Measurements from ENCODE around the gene CAP2.
"Not testable (repeated sequence)": the region's sequence is repeated elsewhere in the genome, so short reads cannot be mapped to it uniquely, and the experiment has no call there.

CAP2 gene

DNA sequence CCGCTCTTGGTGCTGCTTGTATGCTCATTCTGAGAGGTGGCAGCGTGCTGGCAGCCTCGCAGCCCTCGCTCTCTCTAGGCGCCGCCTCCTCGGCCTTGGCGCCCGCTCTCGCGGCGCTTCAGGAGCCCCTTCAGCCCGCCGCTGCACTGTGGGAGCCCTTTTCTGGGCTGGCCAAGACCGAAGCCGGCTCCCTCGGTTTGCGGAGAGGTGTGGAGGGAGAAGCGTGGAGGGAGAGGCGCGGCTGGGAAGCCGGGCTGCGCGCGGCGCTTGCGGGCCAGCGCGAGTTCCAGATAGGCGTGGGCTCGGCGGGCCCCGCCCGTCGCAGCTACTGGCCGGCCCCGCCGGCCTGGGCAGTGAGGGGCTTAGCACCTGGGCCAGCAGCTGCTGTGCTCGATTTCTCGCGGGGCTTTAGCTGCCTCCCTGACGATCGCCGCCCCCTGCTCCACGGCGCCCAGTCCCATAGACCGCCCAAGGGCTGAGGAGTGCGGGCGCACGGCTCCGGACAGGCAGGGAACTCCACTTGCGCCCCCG, 187.2 kb downstream of the CAP2 start:
- peak; percentile 75 for DNase-seq (ENCODE audit: low read depth, low spot score)

DNA sequence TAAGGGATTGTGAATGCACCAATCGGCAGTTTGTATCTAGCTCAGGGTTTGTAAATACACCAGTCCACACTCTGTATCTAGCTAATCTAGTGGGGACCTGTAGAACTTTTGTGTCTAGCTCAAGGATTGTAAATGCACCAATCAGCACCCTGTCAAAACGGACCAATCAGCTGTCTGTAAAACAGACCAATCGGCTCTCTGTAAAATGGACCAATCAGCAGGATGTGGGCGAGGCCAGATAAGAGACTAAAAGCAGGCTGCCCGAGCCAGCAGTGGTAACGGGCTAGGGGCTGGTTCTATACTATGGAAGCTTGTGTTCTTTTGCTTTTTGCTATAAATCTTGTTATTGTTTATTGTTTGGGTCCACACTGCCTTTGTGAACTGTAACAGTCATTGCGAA, 187.9 kb downstream of the CAP2 start:
- not testable (repeated sequence) for DNase-seq (ENCODE audit: low read depth, low spot score)

DNA sequence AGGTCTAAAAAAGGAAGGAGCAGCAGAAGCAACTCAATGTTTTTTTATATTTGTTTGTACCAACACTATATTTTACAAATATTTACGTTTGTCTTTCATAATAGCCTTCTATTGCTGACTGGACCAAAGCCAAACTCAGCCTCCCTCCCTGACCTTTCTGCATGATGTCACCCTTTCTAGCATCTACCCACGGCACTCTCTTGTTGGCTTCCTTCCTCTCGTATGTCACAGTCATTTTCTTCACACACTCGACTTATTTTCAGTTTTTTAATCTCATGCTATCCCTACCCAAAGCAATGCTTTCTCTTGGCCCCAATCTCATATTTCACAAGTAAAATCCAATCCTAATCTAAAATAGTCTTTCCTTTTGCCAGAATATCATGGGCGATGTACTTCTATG, 190.4 kb downstream of the CAP2 start:
- no peak for DNase-seq (ENCODE audit: low read depth, low spot score)

DNA sequence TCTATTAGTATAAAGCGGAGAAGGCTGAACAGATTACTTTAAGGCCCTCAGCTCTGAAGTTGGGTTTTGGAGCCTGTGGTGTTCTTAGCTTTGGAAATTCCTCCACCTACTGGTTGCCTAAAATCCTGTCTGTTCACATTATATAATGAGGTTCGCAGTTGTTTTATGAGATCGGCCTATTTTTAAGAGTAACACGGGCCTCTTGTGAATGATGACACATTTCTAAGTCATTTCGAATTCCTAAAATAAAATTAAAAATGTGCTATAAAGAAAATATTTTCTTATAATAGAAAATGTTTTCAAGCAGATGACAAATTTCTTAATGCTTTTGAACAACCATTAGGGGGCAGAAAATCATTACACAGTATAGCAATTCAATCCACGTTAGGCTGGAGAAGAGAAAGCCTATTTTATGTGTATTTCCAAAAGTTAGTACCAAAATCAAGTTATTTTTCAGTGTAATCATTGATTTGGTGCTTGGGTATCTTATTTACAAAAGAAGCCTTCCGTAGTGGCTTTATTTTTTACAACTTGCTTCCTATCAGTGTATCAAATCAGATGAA, 190.9 kb downstream of the CAP2 start:
- DNase-seq (ENCODE audit: low read depth, low spot score), result peak; percentile 84

DNA sequence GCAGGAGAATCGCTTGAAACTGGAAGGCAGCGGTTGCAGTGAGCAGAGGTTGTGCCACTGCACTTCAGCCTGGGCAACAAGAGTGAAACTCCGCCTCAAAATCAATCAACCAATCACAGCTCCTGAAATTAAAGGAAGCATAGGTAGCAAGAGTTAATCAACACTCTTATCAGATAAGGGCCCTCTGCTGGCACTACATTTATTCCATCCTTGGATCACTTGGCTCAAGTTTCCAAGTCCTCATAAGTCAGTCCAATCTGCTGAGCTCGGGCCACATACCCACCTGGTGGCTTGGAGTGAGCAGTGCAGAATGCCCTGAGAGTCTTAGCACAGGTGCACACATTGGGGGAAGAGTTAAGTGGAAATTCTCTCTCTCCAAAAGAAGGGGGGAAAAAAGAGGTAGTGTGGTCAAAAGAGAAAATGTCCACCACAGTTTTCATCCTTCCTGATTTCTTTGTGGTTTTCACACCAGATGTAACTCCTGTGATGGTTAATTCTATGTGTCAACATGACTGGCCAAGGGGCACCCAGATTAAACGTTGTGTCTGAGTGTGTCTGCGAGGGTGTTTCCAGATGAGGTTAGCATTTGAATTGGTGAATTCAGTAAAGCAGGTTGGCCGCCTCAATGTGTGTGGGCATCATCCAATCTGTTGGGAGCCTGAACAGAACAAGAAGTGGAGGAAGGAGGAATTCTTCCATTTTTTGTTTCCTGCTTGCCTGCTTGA, 192.5 kb downstream of the CAP2 start:
- DNase-seq (ENCODE audit: low read depth, low spot score), result peak; percentile 11

DNA sequence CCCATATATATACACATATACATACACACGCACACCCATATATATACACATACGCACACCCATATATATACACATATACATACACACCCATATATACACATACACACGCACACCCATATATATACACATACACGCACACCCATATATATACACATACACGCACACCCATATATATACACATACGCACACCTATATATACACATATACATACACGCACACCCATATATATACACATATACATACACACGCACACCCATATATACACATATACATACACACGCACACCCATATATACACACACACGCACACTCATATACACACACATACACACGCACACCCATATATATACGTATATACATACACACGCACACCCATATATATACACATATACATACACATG, 193.2 kb downstream of the CAP2 start:
- DNase-seq (ENCODE audit: low read depth, low spot score), result not testable (repeated sequence)

DNA sequence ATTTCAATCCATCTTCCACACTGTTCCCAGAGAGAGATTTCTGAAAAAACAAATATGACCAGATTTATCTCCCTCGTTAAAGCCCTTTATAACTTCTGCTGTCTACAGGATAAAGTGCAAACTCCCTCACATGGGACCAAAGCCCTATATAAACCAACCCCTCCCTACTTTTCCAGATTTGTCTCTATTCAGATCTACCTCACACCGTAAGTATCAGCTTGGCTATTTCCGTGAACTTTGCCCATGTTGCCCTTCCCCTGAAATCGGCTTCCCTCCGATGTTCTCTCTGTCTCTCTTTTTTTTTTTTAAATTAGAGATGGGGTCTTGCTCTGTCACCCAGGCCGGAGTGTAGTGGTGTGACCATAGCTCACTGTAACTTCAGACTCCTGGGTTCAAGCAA, 194.6 kb downstream of the CAP2 start:
- DNase-seq (ENCODE audit: low read depth, low spot score), result no peak

DNA sequence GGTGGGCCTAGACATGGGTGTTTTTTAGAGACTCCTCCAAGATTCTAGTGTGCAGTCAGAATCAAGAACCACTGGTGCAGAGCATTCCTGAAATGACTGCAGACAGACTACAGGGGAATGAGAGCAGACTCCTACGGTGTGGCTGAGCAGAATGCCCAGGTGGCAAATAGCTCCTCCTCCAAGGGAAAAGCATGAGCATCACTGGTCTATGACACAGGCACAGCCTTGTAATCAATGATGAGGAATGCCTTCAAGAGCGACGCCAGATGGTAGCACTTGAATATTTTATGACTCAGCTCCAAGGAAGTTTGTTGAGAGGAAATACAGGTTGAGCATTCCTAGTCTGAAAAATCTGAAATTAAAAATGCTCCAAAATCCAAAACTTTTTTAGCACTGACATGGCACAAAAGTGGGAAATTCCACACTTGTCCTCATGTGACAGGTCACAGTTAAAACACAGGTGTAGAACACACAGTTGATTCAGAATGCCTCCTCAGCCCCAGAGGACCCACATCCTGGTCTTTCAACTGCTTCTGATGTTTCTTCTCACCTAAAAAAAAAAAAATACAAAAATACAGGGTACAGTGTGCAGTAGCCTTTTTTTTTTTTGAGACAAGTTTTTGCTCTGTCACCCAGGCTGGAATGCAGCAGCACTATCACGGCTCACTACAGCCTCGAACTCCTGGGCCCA, 196.2 kb downstream of the CAP2 start:
- DNase-seq (ENCODE audit: low read depth, low spot score), result peak; percentile 88

DNA sequence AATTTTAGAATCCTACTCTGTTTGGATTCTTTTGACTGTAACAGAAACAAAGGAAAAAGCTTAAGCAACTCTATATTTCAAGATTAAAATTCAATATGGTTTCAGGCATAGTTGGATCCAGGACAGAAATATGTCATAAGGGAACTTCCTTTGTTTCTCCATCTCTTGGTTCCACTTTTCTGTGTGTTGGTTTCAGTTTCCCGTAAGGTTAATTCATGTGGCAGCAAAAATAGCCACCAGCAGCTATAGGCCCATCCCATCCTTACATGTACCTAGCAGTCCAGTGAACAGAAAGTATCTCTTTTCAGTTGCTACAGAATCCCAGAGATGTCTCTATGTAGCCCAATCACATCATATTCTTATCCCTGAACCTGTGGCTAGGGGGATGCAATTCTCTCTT, 197.9 kb downstream of the CAP2 start:
- DNase-seq (ENCODE audit: low read depth, low spot score), result no peak

DNA sequence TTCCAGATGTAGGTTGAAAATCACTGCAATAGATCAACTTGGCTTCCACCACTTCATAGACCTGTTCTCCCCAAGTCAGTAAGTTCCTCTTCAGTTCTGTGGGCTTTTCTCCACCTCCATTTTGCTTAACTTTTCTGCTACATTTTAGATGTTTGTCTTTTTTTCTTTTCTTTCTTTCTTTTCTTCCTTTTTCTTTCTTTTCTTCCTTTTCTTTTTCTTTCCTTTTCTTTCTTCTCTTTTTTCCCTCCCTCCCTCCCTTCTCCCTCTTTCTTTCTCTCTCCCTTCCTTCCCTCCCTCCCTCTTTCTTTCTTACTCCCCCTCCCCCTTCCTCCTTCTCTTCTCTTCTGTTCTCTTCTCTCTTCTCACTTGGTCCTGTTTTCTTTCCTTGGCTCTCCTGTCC, 199.9 kb downstream of the CAP2 start:
- DNase-seq (ENCODE audit: low read depth, low spot score), result no peak

DNA sequence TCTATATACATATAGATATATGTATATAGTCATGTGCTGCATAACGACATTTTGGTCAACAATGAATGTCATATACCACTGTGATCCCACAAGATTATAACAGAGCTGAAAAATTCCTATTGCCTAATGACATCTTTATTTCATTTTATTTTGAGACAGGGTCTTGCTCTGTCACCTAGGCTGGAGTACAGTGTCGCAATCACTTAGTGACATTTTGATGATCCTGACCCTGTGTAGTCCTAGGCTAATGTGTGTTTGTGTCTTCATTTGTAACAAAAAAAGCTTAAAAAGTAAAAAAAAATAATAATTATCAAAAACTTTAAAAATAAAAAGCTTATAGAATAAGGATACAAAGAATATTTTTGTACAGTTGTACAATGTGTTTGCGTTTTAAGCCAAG, 202.7 kb downstream of the CAP2 start:
- DNase-seq (ENCODE audit: low read depth, low spot score), result no peak

DNA sequence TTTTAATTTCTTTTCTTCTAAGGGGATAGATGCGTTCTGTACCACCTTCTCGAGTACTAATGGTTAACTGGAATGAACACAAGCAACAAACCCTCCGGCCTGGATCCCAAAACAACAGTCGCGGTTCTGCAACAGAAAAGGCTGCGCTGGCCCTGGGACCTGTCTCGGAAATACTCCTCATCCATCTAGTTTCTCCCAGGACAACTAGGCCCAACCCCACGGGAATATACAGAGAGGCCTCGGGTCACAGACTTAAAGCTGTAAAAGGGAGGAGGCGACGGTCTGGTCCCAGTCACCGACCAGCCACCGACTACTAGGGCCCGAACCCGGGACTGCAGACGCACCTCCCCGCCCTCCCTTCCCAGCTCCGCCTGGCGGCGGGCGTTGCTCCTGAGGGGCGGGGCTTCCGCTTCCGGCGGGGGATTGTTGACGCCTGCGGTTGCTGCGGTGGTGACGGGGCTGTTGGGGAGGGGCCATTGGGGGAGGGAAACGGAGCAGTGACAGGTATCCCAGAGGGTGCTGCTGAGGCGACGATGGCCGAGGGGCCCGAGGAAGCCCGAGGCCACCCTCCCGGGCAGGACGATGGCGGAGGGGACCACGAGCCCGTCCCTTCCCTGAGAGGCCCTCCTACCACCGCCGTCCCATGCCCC, 206.6 kb downstream of the CAP2 start, which contains the start of gene FAM8A1:
TSS of gene FAM8A1 (plus strand) at position 426 of the 650 bp plus-strand sequence. CDS start at position 534, 108 bp downstream.
- peak; percentile 98 for DNase-seq (ENCODE audit: low read depth, low spot score)

DNA sequence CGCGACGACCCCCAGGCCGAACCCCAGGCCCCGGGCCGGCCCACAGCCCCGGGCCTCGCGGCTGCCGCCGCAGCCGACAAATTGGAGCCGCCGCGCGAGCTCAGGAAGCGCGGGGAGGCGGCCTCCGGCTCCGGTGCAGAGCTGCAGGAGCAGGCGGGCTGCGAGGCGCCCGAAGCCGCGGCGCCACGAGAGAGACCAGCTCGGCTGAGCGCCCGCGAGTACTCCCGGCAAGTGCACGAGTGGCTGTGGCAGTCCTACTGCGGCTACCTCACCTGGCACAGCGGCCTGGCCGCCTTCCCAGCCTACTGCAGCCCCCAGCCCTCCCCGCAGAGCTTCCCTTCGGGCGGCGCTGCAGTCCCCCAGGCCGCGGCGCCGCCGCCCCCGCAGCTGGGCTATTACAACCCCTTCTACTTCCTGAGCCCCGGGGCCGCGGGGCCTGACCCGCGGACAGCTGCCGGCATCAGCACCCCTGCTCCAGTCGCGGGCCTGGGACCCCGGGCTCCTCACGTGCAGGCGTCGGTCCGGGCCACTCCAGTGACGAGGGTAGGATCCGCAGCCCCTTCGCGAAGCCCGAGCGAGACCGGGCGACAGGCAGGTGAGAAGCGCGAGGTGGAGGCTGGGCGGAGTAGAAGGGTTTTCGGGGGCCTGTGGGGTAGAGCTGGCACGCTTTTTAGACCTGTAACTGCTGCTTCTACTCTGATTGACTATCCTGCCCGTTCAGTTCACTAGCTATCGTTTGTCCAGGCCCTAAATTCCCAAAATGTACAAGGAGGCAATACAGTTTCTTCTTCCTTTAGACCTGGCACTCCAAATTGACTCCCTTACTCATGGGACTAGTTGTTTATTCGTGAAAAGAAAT, 207.4 kb downstream of the CAP2 start:
- peak; percentile 69 for DNase-seq (ENCODE audit: low read depth, low spot score)

DNA sequence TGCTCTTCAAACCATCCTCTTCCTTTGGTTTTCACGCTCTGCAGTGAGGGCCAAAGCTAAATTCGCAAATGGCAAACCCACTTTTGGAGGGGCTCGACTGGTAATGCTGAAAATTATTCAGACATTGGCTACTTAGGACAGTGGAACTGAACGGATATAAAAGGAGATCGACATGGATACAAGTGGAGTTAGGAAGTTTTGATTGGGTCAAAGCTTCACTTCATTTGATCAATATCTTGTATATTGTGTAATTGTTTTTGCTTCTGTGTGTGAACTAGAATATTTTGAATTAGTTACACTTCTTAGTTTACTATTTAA, 207.9 kb downstream of the CAP2 start:
- DNase-seq (ENCODE audit: low read depth, low spot score), result no peak

DNA sequence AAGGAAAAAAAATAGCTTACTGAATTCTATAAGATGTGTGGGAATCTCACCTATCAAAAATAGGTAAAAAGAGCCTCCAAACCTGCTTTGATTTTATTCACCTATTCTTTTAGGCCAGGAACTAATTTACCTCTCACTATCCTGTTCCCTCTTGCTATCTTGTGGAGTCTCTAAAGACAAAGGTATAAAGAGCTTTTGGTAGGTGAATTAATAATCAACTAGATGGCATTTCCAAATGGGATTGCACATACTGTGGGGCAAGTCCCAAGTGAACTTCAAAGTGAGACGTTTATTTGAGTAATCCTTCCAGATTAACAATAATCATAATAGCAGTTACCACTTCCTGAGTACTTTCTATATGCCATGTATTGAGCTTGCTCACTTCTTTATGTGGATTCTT, 209.5 kb downstream of the CAP2 start:
- DNase-seq (ENCODE audit: low read depth, low spot score), result no peak

DNA sequence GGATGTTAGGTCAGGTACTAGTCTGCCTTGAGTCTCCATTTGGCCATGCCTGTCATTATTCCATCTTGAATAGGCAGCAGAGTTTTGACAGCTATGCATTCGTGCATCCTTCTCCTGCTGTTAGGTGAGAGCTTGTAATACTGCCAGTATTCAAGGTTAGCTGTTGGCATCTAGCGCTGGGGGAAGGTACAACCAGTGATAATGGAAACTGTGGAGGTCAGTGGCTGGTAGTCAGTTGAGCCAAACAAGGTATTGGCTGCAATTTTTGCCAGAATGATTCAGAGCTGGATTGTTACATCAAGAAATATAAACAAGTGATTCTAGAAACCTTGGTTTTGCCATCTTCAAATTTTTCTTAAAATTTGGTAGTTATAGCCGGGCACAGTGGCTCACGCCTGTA, 213.2 kb downstream of the CAP2 start:
- no peak for DNase-seq (ENCODE audit: low read depth, low spot score)
